Measurements from ENCODE around the gene HLA-DQA1. TPM values are rescaled to one million over a fixed set of nuclear protein-coding genes. Genes with fewer than 3 reads are reported as not detected.

Gene HLA-DQA1
- total RNA-seq, 1 donor from 2014 or later: not detected

- Mint-ChIP-seq H3K27me3 (ENCODE audit: unreplicated experiment) (no peaks in the 10 kb centered on the region), H3K36me3 (ENCODE audit: unreplicated experiment) (peaks cover 4% of the 10 kb centered on the region), H3K4me1 (ENCODE audit: low read depth, unreplicated experiment) (no peaks in the 10 kb centered on the region), H3K4me3 (ENCODE audit: unreplicated experiment) (no peak overlapping the region), H3K9me3 (ENCODE audit: unreplicated experiment) (peaks cover 3% of the 10 kb centered on the region), H3K27ac (ENCODE audit: unreplicated experiment) (no peak overlapping the region)
- TF ChIP-seq CTCF (IDR thresholded peaks at IDR 0.05; ENCODE audit: partially characterized antibody, unreplicated experiment): no peak
- no peak for DNase-seq
These were observed 42.3 kb downstream of the HLA-DQA1 start for GRCh38 chr6:32679492-32679891.

GRCh38 chr6:32680055-32680454 lies 42.8 kb downstream of the HLA-DQA1 start:
- no peak overlapping the region for H3K27ac Mint-ChIP-seq (ENCODE audit: unreplicated experiment)
- TF ChIP-seq CTCF (IDR thresholded peaks at IDR 0.05; ENCODE audit: partially characterized antibody, unreplicated experiment): no peak
- no peak overlapping the region for H3K4me3 Mint-ChIP-seq (ENCODE audit: unreplicated experiment)
- H3K36me3 Mint-ChIP-seq (ENCODE audit: unreplicated experiment): peaks cover 4% of the 10 kb centered on the region
- no peaks in the 10 kb centered on the region for H3K27me3 Mint-ChIP-seq (ENCODE audit: unreplicated experiment)
- H3K4me1 Mint-ChIP-seq (ENCODE audit: low read depth, unreplicated experiment): no peaks in the 10 kb centered on the region
- DNase-seq: no peak
- peaks cover 3% of the 10 kb centered on the region for H3K9me3 Mint-ChIP-seq (ENCODE audit: unreplicated experiment)

GRCh38 chr6:32684246-32684645 lies 47.0 kb downstream of the HLA-DQA1 start:
- Mint-ChIP-seq H3K27me3 (ENCODE audit: unreplicated experiment) (no peaks in the 10 kb centered on the region), H3K9me3 (ENCODE audit: unreplicated experiment) (no peaks in the 10 kb centered on the region), H3K4me1 (ENCODE audit: low read depth, unreplicated experiment) (no peaks in the 10 kb centered on the region), H3K27ac (ENCODE audit: unreplicated experiment) (no peak overlapping the region), H3K36me3 (ENCODE audit: unreplicated experiment) (no peaks in the 10 kb centered on the region), H3K4me3 (ENCODE audit: unreplicated experiment) (no peak overlapping the region)
- DNase-seq: no peak
- no peak for TF ChIP-seq CTCF (IDR thresholded peaks at IDR 0.05; ENCODE audit: partially characterized antibody, unreplicated experiment)

- Mint-ChIP-seq H3K4me1 (ENCODE audit: low read depth, unreplicated experiment) (no peaks in the 10 kb centered on the region), H3K27ac (ENCODE audit: unreplicated experiment) (no peak overlapping the region)
These were observed 48.4 kb downstream of the HLA-DQA1 start for GRCh38 chr6:32685603-32686002.

More at GRCh38 chr6:32685603-32686002, 48.4 kb downstream of the HLA-DQA1 start:
- Mint-ChIP-seq H3K36me3 (ENCODE audit: unreplicated experiment) (no peaks in the 10 kb centered on the region), H3K9me3 (ENCODE audit: unreplicated experiment) (no peaks in the 10 kb centered on the region), H3K4me3 (ENCODE audit: unreplicated experiment) (no peak overlapping the region), H3K27me3 (ENCODE audit: unreplicated experiment) (no peaks in the 10 kb centered on the region)
- no peak for TF ChIP-seq CTCF (IDR thresholded peaks at IDR 0.05; ENCODE audit: partially characterized antibody, unreplicated experiment)
- DNase-seq: no peak
